Adrenal gland (tissue), 5 donors: ENCODE data around the gene GALNT7.

Experiments
- POLR2A ChIP-seq, 2 donors: fragments of 450-650 bp; IDR thresholded peaks; one replicate each; pipeline ENCODE4 v1.6.1; 2017; ENCODE audit warnings: antibody characterized with exemption in 2 of 2, mild to moderate bottlenecking in 2 of 2, moderate library complexity in 1 of 2
- TF ChIP-seq, protein P1 (sequence below), 6 experiments: fragments of 450-650 bp in 4 of 6; fragments of 200-600 bp in 2 of 6; sonication (generic) in 1 of 6; IDR thresholded peaks; 1 replicate in 5 of 6; 2 replicates in 1 of 6; pipeline versions ENCODE4 v1.5.1 to v1.8.0; 2016 to 2021; ENCODE audit warnings: antibody characterized with exemption in 6 of 6, mild to moderate bottlenecking in 2 of 6, moderate library complexity in 1 of 6
- donor health status: DM: no; HTN: no; CAD: no.

DNA sequence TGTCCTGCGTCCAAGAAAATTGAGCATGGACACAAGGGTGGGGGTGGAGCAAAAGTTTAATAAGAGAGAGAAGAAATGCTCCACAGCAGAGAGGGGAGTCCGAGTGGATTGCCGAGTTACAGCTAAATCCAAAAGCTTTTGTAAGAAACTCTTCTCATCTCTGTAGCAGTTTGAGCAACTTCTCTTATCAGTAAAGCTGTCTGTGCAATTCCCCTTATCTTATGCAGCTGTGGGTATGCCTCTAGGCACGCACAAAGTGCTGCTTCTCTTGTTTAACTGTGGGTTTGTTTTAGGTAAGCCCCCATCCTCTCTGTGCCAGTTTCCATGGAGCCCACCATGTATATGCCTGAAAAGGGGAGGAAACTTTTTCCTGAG, 120.7 kb downstream of the GALNT7 start:
- TF ChIP-seq, protein P1, sequence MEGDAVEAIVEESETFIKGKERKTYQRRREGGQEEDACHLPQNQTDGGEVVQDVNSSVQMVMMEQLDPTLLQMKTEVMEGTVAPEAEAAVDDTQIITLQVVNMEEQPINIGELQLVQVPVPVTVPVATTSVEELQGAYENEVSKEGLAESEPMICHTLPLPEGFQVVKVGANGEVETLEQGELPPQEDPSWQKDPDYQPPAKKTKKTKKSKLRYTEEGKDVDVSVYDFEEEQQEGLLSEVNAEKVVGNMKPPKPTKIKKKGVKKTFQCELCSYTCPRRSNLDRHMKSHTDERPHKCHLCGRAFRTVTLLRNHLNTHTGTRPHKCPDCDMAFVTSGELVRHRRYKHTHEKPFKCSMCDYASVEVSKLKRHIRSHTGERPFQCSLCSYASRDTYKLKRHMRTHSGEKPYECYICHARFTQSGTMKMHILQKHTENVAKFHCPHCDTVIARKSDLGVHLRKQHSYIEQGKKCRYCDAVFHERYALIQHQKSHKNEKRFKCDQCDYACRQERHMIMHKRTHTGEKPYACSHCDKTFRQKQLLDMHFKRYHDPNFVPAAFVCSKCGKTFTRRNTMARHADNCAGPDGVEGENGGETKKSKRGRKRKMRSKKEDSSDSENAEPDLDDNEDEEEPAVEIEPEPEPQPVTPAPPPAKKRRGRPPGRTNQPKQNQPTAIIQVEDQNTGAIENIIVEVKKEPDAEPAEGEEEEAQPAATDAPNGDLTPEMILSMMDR (IDR thresholded peaks at IDR 0.05): no peak
- TF ChIP-seq POLR2A (IDR thresholded peaks at IDR 0.05): no peak
